Endodermal cell (in vitro differentiated cells): ENCODE data around the gene DDX11. TPM values are rescaled to one million over a fixed set of nuclear protein-coding genes. Genes with fewer than 3 reads are reported as not detected.
"Not testable (repeated sequence)": the region's sequence is repeated elsewhere in the genome, so short reads cannot be mapped to it uniquely, and the experiment has no call there.

Experiments
- DNase-seq: peaks from one replicate; pipeline ENCODE4 v3.0.0-alpha.2; 2017
- H3K27ac ChIP-seq: 2 replicates; pipeline ENCODE4 v1.5.1; 2013; ENCODE audit warnings: mild to moderate bottlenecking, low read depth, low read length, moderate library complexity
- H3K27me3 ChIP-seq: 2 replicates; pipeline ENCODE4 v1.6.1; 2013; ENCODE audit warnings: mild to moderate bottlenecking, low read length, moderate library complexity; ENCODE audit not compliant: insufficient read depth, control insufficient read depth, poor library complexity, severe bottlenecking
- H3K36me3 ChIP-seq: 2 replicates; pipeline ENCODE4 v1.7.0; 2013; ENCODE audit warnings: mild to moderate bottlenecking, low read length, moderate library complexity; ENCODE audit not compliant: control insufficient read depth, insufficient read depth
- H3K4me1 ChIP-seq: one replicate; pipeline ENCODE4 v1.7.0; 2013; ENCODE audit warnings: low read length; ENCODE audit not compliant: control insufficient read depth, insufficient read depth
- H3K4me3 ChIP-seq: 2 replicates; pipeline ENCODE4 v1.5.1; 2013; ENCODE audit warnings: mild to moderate bottlenecking, low read length, moderate library complexity
- H3K9ac ChIP-seq: 2 replicates; pipeline ENCODE4 v1.6.1; 2013; ENCODE audit warnings: mild to moderate bottlenecking, low read length, moderate library complexity; ENCODE audit not compliant: poor library complexity, severe bottlenecking; ENCODE audit errors: extremely low read depth
- H3K9me3 ChIP-seq: 2 replicates; pipeline ENCODE4 v1.6.1; 2013; ENCODE audit warnings: mild to moderate bottlenecking, low read length, moderate library complexity; ENCODE audit not compliant: control insufficient read depth
- H3K27ac Mint-ChIP-seq: 2 replicates; pipeline ENCODE4 v1.8.0; 2020; ENCODE audit warnings: mixed read lengths
- H3K27me3 Mint-ChIP-seq: 2 replicates; pipeline ENCODE4 v1.8.0; 2021; ENCODE audit warnings: mild to moderate bottlenecking, mixed read lengths; ENCODE audit not compliant: insufficient read depth
- H3K36me3 Mint-ChIP-seq: 2 replicates; pipeline ENCODE4 v1.8.0; 2020; ENCODE audit warnings: low read depth, mixed read lengths
- H3K4me1 Mint-ChIP-seq: 2 replicates; pipeline ENCODE4 v1.8.0; 2020; ENCODE audit warnings: mixed read lengths
- H3K4me3 Mint-ChIP-seq: 2 replicates; pipeline ENCODE4 v1.8.0; 2020; ENCODE audit warnings: mild to moderate bottlenecking, moderate library complexity, mixed read lengths
- H3K9me3 Mint-ChIP-seq: 2 replicates; pipeline ENCODE4 v1.8.0; 2020; ENCODE audit warnings: mild to moderate bottlenecking, mixed read lengths
- CTCF ChIP-seq: fragments of 200-600 bp; sonication (generic); conservative IDR thresholded peaks from 2 replicates; pipeline ENCODE4 v1.5.0; 2021; ENCODE audit warnings: antibody characterized with exemption, mild to moderate bottlenecking
- WGBS, 2 experiments: methylation state at CpG; one replicate each; pipeline versions ENCODE4 v1.1.5 to v1.1.7; 2013; ENCODE audit warnings: missing lambda C conversion rate in 2 of 2, mixed read lengths in 1 of 2; ENCODE audit not compliant: insufficient coverage in 1 of 2, insufficient read length in 1 of 2; 5-methylcytosine and 5-hydroxymethylcytosine counted together
- total RNA-seq, 2 donors: library from RNA; stranded (reverse); fragmentation: NEBNext Ultra II Directional in 1 of 2; extraction: Animal tissue kit (Norgen Biotek cat#: 25700) in 1 of 2; gene quantifications; 2 replicates in 1 of 2; 3 replicates in 1 of 2; pipeline ENCODE4 v1.2.1, GENCODE V29; 2021

The DDX11 gene
- total RNA-seq, 2 donors from 2014 or later: 136 to 298 TPM

- peaks cover 2% of the 10 kb centered on the region for H3K4me1 ChIP-seq
- no peak overlapping the region for H3K4me3 ChIP-seq
- TF ChIP-seq CTCF: no peak
- H3K36me3 ChIP-seq: no peaks in the 10 kb centered on the region
- 26 to 33% methylated on average over 7 to 22 of the region's 24 CpGs for WGBS, 2 experiments
- peaks cover 55% of the 10 kb centered on the region for H3K27me3 Mint-ChIP-seq
- H3K27ac ChIP-seq: no peak overlapping the region
- peaks cover 17% of the 10 kb centered on the region for H3K4me1 Mint-ChIP-seq
- DNase-seq: peak; percentile 49
- H3K27ac Mint-ChIP-seq: no peak overlapping the region
- H3K9me3 Mint-ChIP-seq: no peaks in the 10 kb centered on the region
- no peaks in the 10 kb centered on the region for H3K36me3 Mint-ChIP-seq
- H3K4me3 Mint-ChIP-seq: peak overlapping the region; percentile 62
- H3K9ac ChIP-seq: no peak overlapping the region
- H3K9me3 ChIP-seq: no peaks in the 10 kb centered on the region
- H3K27me3 ChIP-seq: peaks cover 40% of the 10 kb centered on the region
Measured at GRCh38 chr12:31119803-31120211, 46.1 kb downstream of the DDX11 start.

GRCh38 chr12:31120392-31121008 lies 46.8 kb downstream of the DDX11 start:
- peak; percentile 62 for DNase-seq
- H3K4me1 ChIP-seq: peaks cover 2% of the 10 kb centered on the region
- peaks cover 40% of the 10 kb centered on the region for H3K27me3 ChIP-seq
- peaks cover 17% of the 10 kb centered on the region for H3K4me1 Mint-ChIP-seq
- H3K9me3 Mint-ChIP-seq: no peaks in the 10 kb centered on the region
- H3K4me3 Mint-ChIP-seq: peak overlapping the region; percentile 54
- no peak overlapping the region for H3K4me3 ChIP-seq
- no peaks in the 10 kb centered on the region for H3K9me3 ChIP-seq
- H3K36me3 Mint-ChIP-seq: no peaks in the 10 kb centered on the region
- no peak overlapping the region for H3K27ac Mint-ChIP-seq
- no peaks in the 10 kb centered on the region for H3K36me3 ChIP-seq
- H3K27me3 Mint-ChIP-seq: peaks cover 50% of the 10 kb centered on the region
- TF ChIP-seq CTCF: no peak
- 44% methylated on average over 19 of the region's 26 CpGs; no CpG with 5 or more reads in 1 of the 2 experiments for WGBS, 2 experiments
- H3K9ac ChIP-seq: no peak overlapping the region
- no peak overlapping the region for H3K27ac ChIP-seq

GRCh38 chr12:31121022-31121728 lies 47.5 kb downstream of the DDX11 start:
- not testable (repeated sequence) for H3K27ac ChIP-seq, H3K9me3 Mint-ChIP-seq, H3K4me1 ChIP-seq, H3K9me3 ChIP-seq, H3K9ac ChIP-seq, H3K4me3 ChIP-seq, H3K36me3 ChIP-seq, H3K36me3 Mint-ChIP-seq
- Mint-ChIP-seq H3K27ac (peak overlapping the region; percentile 65), H3K4me3 (peak overlapping the region; percentile 54), H3K4me1 (peaks cover 17% of the 10 kb centered on the region), H3K27me3 (peaks cover 45% of the 10 kb centered on the region)
- H3K27me3 ChIP-seq: peaks cover 40% of the 10 kb centered on the region
- 32 to 35% methylated on average over 5 to 14 of the region's 19 CpGs for WGBS, 2 experiments
- peak; percentile 82 for DNase-seq
